H1 (cell line): Measurements from ENCODE around the gene MCC. TPM values are rescaled to one million over a fixed set of nuclear protein-coding genes. Genes with fewer than 3 reads are reported as not detected.

ENCODE experiments used
- CTCF ChIA-PET: fragments of 300-600 bp; sonication (Branson Sonifier 250); formaldehyde crosslinking; loops from one replicate; lab custom pipeline; 2021; ENCODE audit not compliant: partially characterized antibody; lab: Charles Lee
- POLR2A ChIA-PET: fragments of 300-600 bp; sonication (Branson Sonifier 250); formaldehyde crosslinking; loops from one replicate; lab custom pipeline; 2021; ENCODE audit warnings: inconsistent platforms; ENCODE audit not compliant: partially characterized antibody; lab: Charles Lee
- DNase-seq, 2 experiments: peaks; one replicate each; pipeline versions ENCODE4 v3.0.0 to v3.0.0-alpha.2; 2010 to 2022; ENCODE audit warnings: low spot score in 2 of 2, low read depth in 1 of 2, mixed read lengths in 1 of 2
- FAIRE-seq: peaks from 2 replicates; lab custom pipeline; 2011; peaks lifted over from hg19 to GRCh38; lab: Jason Lieb, UNC
- H2AFZ ChIP-seq: 2 replicates; pipeline ENCODE4 v1.8.1; 2012; ENCODE audit warnings: low read length, inconsistent platforms
- H2AK5ac ChIP-seq: 2 replicates; pipeline ENCODE4 v1.6.1; 2013; ENCODE audit warnings: low read depth, low read length
- H2BK120ac ChIP-seq: replicated peaks from 2 replicates; pipeline ENCODE3; 2013; ENCODE audit warnings: low read depth, low read length, inconsistent platforms
- H2BK12ac ChIP-seq: 2 replicates; pipeline ENCODE4 v1.6.1; 2013; ENCODE audit warnings: low read depth, low read length
- H2BK15ac ChIP-seq: 2 replicates; pipeline ENCODE4 v1.6.1; 2013; ENCODE audit warnings: low read length
- H2BK20ac ChIP-seq: 2 replicates; pipeline ENCODE4 v1.6.1; 2013; ENCODE audit warnings: low read length
- H2BK5ac ChIP-seq: 2 replicates; pipeline ENCODE4 v1.6.1; 2013; ENCODE audit warnings: low read depth, low read length
- H3K14ac ChIP-seq: 2 replicates; pipeline ENCODE4 v1.6.1; 2013; ENCODE audit warnings: inconsistent platforms; ENCODE audit not compliant: insufficient read length
- H3K18ac ChIP-seq: 2 replicates; pipeline ENCODE4 v1.6.1; 2013; ENCODE audit warnings: low read length; ENCODE audit errors: extremely low read depth
- H3K23ac ChIP-seq: 2 replicates; pipeline ENCODE4 v1.6.1; 2013; ENCODE audit warnings: inconsistent platforms; ENCODE audit not compliant: insufficient read length
- H3K23me2 ChIP-seq: 2 replicates; pipeline ENCODE4 v1.6.1; 2013; ENCODE audit warnings: low read depth, low read length
- H3K27ac ChIP-seq: 2 replicates; pipeline ENCODE4 v1.6.1; 2011; ENCODE audit warnings: low read depth, low read length, inconsistent platforms
- H3K27me3 ChIP-seq, 4 experiments: replicated peaks in 1 of 4; 1 replicate in 1 of 4; 2 replicates in 3 of 4; pipeline versions ENCODE4 v1.6.1 to v1.8.1; 2011 to 2013; ENCODE audit warnings: low read length in 3 of 4, mild to moderate bottlenecking in 3 of 4, inconsistent platforms in 2 of 4, mixed read lengths in 2 of 4, moderate library complexity in 1 of 4; ENCODE audit not compliant: control insufficient read depth in 3 of 4, insufficient read depth in 3 of 4; ENCODE audit errors: extremely low read depth in 1 of 4
- H3K36me3 ChIP-seq, 4 experiments: 2 replicates each; pipeline versions ENCODE4 v1.6.1 to v1.8.1; 2011 to 2013; ENCODE audit warnings: mild to moderate bottlenecking in 4 of 4, low read length in 3 of 4, moderate library complexity in 2 of 4, control low read depth in 1 of 4, inconsistent platforms in 1 of 4; ENCODE audit not compliant: insufficient read depth in 4 of 4, control insufficient read depth in 2 of 4
- H3K4ac ChIP-seq: replicated peaks from 2 replicates; pipeline ENCODE3; 2013; ENCODE audit warnings: low read length, low read depth, mixed read lengths, inconsistent platforms; ENCODE audit not compliant: insufficient read length
- H3K4me1 ChIP-seq, 4 experiments: replicated peaks in 1 of 4; 1 replicate in 1 of 4; 2 replicates in 3 of 4; pipeline versions ENCODE4 v1.6.1 to v1.8.1; 2011 to 2013; ENCODE audit warnings: low read length in 3 of 4, inconsistent platforms in 2 of 4, mixed read lengths in 1 of 4; ENCODE audit not compliant: insufficient read depth in 4 of 4, control insufficient read depth in 3 of 4
- H3K4me2 ChIP-seq, 2 experiments: 2 replicates each; pipeline versions ENCODE4 v1.6.1 to v1.8.1; 2011 to 2013; ENCODE audit warnings: low read depth in 2 of 2, low read length in 2 of 2, control low read depth in 1 of 2, inconsistent platforms in 1 of 2, mild to moderate bottlenecking in 1 of 2; ENCODE audit not compliant: insufficient read depth in 1 of 2
- H3K4me3 ChIP-seq, 4 experiments: fragments of 200-600, 300-600 bp in 1 of 4; sonication (generic), shearing (Covaris generic), sonication (Bioruptor Twin) in 1 of 4; 2 replicates each; pipeline versions ENCODE4 v1.5.1 to v1.8.1; 2011 to 2016; ENCODE audit warnings: low read length in 4 of 4, low read depth in 3 of 4, control low read depth in 2 of 4, inconsistent platforms in 2 of 4, mild to moderate bottlenecking in 2 of 4, mixed read lengths in 1 of 4, moderate library complexity in 1 of 4; ENCODE audit not compliant: insufficient read depth in 2 of 4; ENCODE audit errors: extremely low read depth in 1 of 4
- H3K56ac ChIP-seq: replicated peaks from 2 replicates; pipeline ENCODE3; 2013; ENCODE audit warnings: low read depth, mild to moderate bottlenecking, mixed read lengths, low read length, inconsistent platforms; ENCODE audit not compliant: insufficient read length
- H3K79me1 ChIP-seq: 2 replicates; pipeline ENCODE4 v1.6.1; 2013; ENCODE audit warnings: low read depth, low read length, control low read depth
- H3K79me2 ChIP-seq, 2 experiments: 2 replicates each; pipeline versions ENCODE4 v1.6.1 to v1.8.1; 2012 to 2013; ENCODE audit warnings: low read length in 2 of 2, mild to moderate bottlenecking in 2 of 2, inconsistent platforms in 1 of 2; ENCODE audit not compliant: insufficient read depth in 2 of 2, control insufficient read depth in 1 of 2
- H3K9ac ChIP-seq, 4 experiments: replicated peaks in 1 of 4; 1 replicate in 1 of 4; 2 replicates in 3 of 4; pipeline versions ENCODE4 v1.6.1 to v1.8.1; 2011 to 2013; ENCODE audit warnings: low read depth in 3 of 4, low read length in 3 of 4, control low read depth in 2 of 4, mild to moderate bottlenecking in 2 of 4, moderate library complexity in 2 of 4, inconsistent platforms in 1 of 4; ENCODE audit errors: extremely low read depth in 1 of 4
- H3K9me3 ChIP-seq, 2 experiments: 2 replicates each; pipeline versions ENCODE4 v1.6.1 to v1.8.1; 2012 to 2013; ENCODE audit warnings: mild to moderate bottlenecking in 2 of 2, moderate library complexity in 2 of 2, control low read depth in 1 of 2, inconsistent platforms in 1 of 2, low read depth in 1 of 2, low read length in 1 of 2, mixed read lengths in 1 of 2; ENCODE audit not compliant: insufficient read depth in 2 of 2
- H4K20me1 ChIP-seq, 2 experiments: replicated peaks in 1 of 2; 2 replicates each; pipeline versions ENCODE3 to v1.8.1; 2011 to 2013; ENCODE audit warnings: inconsistent platforms in 2 of 2, low read length in 2 of 2, mild to moderate bottlenecking in 1 of 2; ENCODE audit not compliant: insufficient read depth in 2 of 2, control insufficient read depth in 1 of 2
- H4K5ac ChIP-seq: 2 replicates; pipeline ENCODE4 v1.6.1; 2013; ENCODE audit warnings: low read length, low read depth, mixed read lengths, inconsistent platforms; ENCODE audit not compliant: insufficient read length
- H4K8ac ChIP-seq: 2 replicates; pipeline ENCODE4 v1.8.0; 2013; ENCODE audit warnings: mild to moderate bottlenecking, moderate library complexity, low read length, inconsistent platforms; ENCODE audit not compliant: insufficient read depth; ENCODE audit errors: extremely low read depth
- H4K91ac ChIP-seq: replicated peaks from 2 replicates; pipeline ENCODE3; 2013; ENCODE audit warnings: low read length, mixed read lengths, inconsistent platforms; ENCODE audit not compliant: insufficient read length
- BACH1 ChIP-seq: IDR thresholded peaks from 2 replicates; pipeline ENCODE4 v1.6.1; 2012; ENCODE audit warnings: low read length, improper control_type of control experiment
- BCL11A ChIP-seq, 2 experiments: IDR thresholded peaks; one replicate each; pipeline ENCODE4 v1.6.1; 2011; ENCODE audit warnings: low read depth in 2 of 2, low read length in 2 of 2, mild to moderate bottlenecking in 2 of 2
- CHD1 ChIP-seq: IDR thresholded peaks from 2 replicates; pipeline ENCODE4 v1.6.1; 2012; ENCODE audit warnings: low read depth, low read length, improper control_type of control experiment
- FOSL1 ChIP-seq: IDR thresholded peaks from 2 replicates; pipeline ENCODE4 v1.6.1; 2011; ENCODE audit warnings: mild to moderate bottlenecking, low read depth, low read length, moderate library complexity; ENCODE audit not compliant: insufficient read depth
- GABPA ChIP-seq: IDR thresholded peaks from 2 replicates; pipeline ENCODE4 v1.6.1; 2011; ENCODE audit warnings: mild to moderate bottlenecking, low read length, moderate library complexity, borderline replicate concordance; ENCODE audit not compliant: insufficient read depth
- GTF2F1 ChIP-seq: IDR thresholded peaks from 2 replicates; pipeline ENCODE4 v1.6.1; 2012; ENCODE audit warnings: low read depth, low read length, improper control_type of control experiment, borderline replicate concordance
- NANOG ChIP-seq: IDR thresholded peaks from 2 replicates; pipeline ENCODE4 v1.6.1; 2011; ENCODE audit warnings: low read length, low read depth, mild to moderate bottlenecking, inconsistent platforms; ENCODE audit not compliant: insufficient read depth, poor library complexity, severe bottlenecking
- RBBP5 ChIP-seq: IDR thresholded peaks from 2 replicates; pipeline ENCODE4 v1.7.1; 2012; ENCODE audit warnings: low read depth, mild to moderate bottlenecking, inconsistent platforms, low read length, moderate library complexity, borderline replicate concordance
- RFX5 ChIP-seq: IDR thresholded peaks from 2 replicates; pipeline ENCODE4 v1.6.1; 2011; ENCODE audit warnings: low read depth, low read length, improper control_type of control experiment, borderline replicate concordance
- SP4 ChIP-seq: IDR thresholded peaks from 2 replicates; pipeline ENCODE4 v1.6.1; 2012; ENCODE audit warnings: low read length, inconsistent platforms
- TAF1 ChIP-seq: IDR thresholded peaks from 2 replicates; pipeline ENCODE4 v1.6.1; 2011; ENCODE audit warnings: mild to moderate bottlenecking, low read depth, low read length
- WGBS, 2 experiments: shearing (Covaris generic) in 1 of 2; methylation state at CpG; one replicate each; pipeline versions ENCODE4 v1.1.6 to v1.1.7; 2013 to 2015; ENCODE audit warnings: low lambda C conversion rate in 2 of 2, mixed read lengths in 2 of 2, inconsistent platforms in 1 of 2, low coverage in 1 of 2, missing lambda C conversion rate in 1 of 2; ENCODE audit not compliant: insufficient replicate concordance in 2 of 2, insufficient coverage in 1 of 2, insufficient read length in 1 of 2; ENCODE audit errors: extremely low coverage in 1 of 2, missing lambda C conversion rate in 1 of 2; 5-methylcytosine and 5-hydroxymethylcytosine counted together
- polyA plus RNA-seq, 7 experiments: library from polyadenylated mRNA; depleted of rRNA in 3 of 7; stranded (reverse) in 5 of 7; unstranded in 2 of 7; fragments of >200 nt in 5 of 7; fragments of 200-250 nt in 2 of 7; gene quantifications; 1 replicate in 5 of 7; 2 replicates in 1 of 7; 4 replicates in 1 of 7; pipeline versions ENCODE4 v1.2.1 to v1.2.3, GENCODE V29; 2011 to 2013; ENCODE audit warnings: missing spikeins in 2 of 7, mixed read lengths in 2 of 7
- total RNA-seq: library from RNA; stranded (reverse); fragmentation: NEBNext Ultra II Directional; extraction: Animal tissue kit (Norgen Biotek cat#: 25700); gene quantifications from 2 replicates; pipeline ENCODE4 v1.2.1, GENCODE V29; 2021
- TF ChIP-seq, protein P1 (sequence below): IDR thresholded peaks from 2 replicates; pipeline ENCODE4 v1.6.1; 2011; ENCODE audit warnings: low read length, improper control_type of control experiment
- TF ChIP-seq, protein P2 (sequence below): IDR thresholded peaks from 2 replicates; pipeline ENCODE4 v1.6.1; 2011; ENCODE audit warnings: low read depth, mild to moderate bottlenecking, low read length; ENCODE audit not compliant: insufficient read depth

Gene MCC
- total and polyA plus RNA-seq, 2 of the 8 experiments (the other 6 are each of a cell fraction or from before 2014, with no cell fraction given) = 2.6 to 18.3 TPM

DNA sequence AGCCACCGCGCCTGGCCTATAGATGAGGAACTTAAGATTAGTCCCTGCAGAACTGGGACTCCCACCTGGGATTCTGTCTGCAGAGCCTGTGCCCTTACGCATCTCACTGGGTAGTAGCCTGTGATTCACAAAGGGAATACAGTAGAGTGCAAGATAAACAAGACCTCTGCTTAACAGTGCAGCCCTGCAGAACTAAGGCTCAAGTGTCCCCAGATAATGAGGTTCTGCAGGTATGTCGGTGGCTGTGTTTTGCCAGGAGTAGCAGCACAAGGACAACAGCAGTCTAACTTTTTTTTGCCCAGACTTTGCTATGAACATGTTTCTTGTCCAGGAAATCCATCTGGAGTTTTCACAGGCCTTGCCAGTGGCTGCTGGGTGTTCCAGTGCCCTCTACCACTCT is 451.9 kb downstream of the MCC start:
- H3K9me3 ChIP-seq = no peaks in the 10 kb centered on the region
- H3K18ac ChIP-seq = no peak overlapping the region; the same call in 1 of the 2 replicates
- H3K23ac ChIP-seq = no peak overlapping the region
- H2BK120ac ChIP-seq = no peak overlapping the region
- ChIA-PET CTCF (interaction anchor here (0.6 to 2.4 kb wide), 3 partner anchors 40 to 569 kb away, joined by 3 to 6 read pairs (median 3); no protein-coding TSS in a partner anchor), POLR2A (no interaction called here)
- H2AK5ac ChIP-seq = no peak overlapping the region
- no peak for FAIRE-seq
- H4K20me1 ChIP-seq = no peaks in the 10 kb centered on the region
- H3K14ac ChIP-seq = no peak overlapping the region
- peaks cover 4 to 14% (median 7%) of the 10 kb centered on the region in 4 experiments for H3K4me1 ChIP-seq
- H3K79me2 ChIP-seq = no peaks in the 10 kb centered on the region
- no peaks in the 10 kb centered on the region for H3K36me3 ChIP-seq
- no peaks in the 10 kb centered on the region for H3K79me1 ChIP-seq
- 86% methylated on average over 4 of the region's 4 CpGs; no CpG with 5 or more reads in 1 of the 2 experiments for WGBS, 2 experiments
- H4K91ac ChIP-seq = no peak overlapping the region
- peak overlapping the region; percentile 21; the same call in 1 of the 2 replicates for H2BK15ac ChIP-seq
- H3K4ac ChIP-seq = no peak overlapping the region
- no peaks in the 10 kb centered on the region for H3K23me2 ChIP-seq
- H3K27me3 ChIP-seq = no peaks in the 10 kb centered on the region
- no peak overlapping the region; a peak in 2 of 7 replicates for H3K9ac ChIP-seq
- no peak overlapping the region for H2BK5ac ChIP-seq
- no peak overlapping the region for H2AFZ ChIP-seq
- H4K5ac ChIP-seq = no peak overlapping the region
- no peak overlapping the region for H3K27ac ChIP-seq
- H4K8ac ChIP-seq = no peak overlapping the region
- peak overlapping the region; percentile 39 to 40; a peak in 2 of 4 replicates for H3K4me2 ChIP-seq
- no peak overlapping the region for H2BK12ac ChIP-seq
- no peak overlapping the region for H2BK20ac ChIP-seq
- no peak for DNase-seq
- H3K4me3 ChIP-seq = no peak overlapping the region
- no peak overlapping the region for H3K56ac ChIP-seq
- TF ChIP-seq TAF1 (no peak), FOSL1 (no peak), GTF2F1 (no peak), BCL11A (IDR thresholded peaks at IDR 0.05; ENCODE audit: low read depth in 2 of 2, low read length in 2 of 2) (no peak), RBBP5 (no peak), BACH1 (no peak), CHD1 (no peak), GABPA (no peak), SP4 (no peak), NANOG (no peak), RFX5 (no peak)
- TF ChIP-seq, protein P1, sequence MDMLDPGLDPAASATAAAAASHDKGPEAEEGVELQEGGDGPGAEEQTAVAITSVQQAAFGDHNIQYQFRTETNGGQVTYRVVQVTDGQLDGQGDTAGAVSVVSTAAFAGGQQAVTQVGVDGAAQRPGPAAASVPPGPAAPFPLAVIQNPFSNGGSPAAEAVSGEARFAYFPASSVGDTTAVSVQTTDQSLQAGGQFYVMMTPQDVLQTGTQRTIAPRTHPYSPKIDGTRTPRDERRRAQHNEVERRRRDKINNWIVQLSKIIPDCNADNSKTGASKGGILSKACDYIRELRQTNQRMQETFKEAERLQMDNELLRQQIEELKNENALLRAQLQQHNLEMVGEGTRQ = no peak
- TF ChIP-seq, protein P2, sequence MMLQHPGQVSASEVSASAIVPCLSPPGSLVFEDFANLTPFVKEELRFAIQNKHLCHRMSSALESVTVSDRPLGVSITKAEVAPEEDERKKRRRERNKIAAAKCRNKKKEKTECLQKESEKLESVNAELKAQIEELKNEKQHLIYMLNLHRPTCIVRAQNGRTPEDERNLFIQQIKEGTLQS = no peak
